ENCODE results near the gene PNPLA7.
"Not testable (repeated sequence)": the region's sequence is repeated elsewhere in the genome, so short reads cannot be mapped to it uniquely, and the experiment has no call there.

PNPLA7 gene

GRCh38 chr9:137550231-137550621 is at the start of gene PNPLA7:
Gene PNPLA7, minus strand, starts transcription at chr9:137550402. Its CDS starts 205 bp downstream, at chr9:137550197.
- DNase-seq = peak; percentile 94

DNA sequence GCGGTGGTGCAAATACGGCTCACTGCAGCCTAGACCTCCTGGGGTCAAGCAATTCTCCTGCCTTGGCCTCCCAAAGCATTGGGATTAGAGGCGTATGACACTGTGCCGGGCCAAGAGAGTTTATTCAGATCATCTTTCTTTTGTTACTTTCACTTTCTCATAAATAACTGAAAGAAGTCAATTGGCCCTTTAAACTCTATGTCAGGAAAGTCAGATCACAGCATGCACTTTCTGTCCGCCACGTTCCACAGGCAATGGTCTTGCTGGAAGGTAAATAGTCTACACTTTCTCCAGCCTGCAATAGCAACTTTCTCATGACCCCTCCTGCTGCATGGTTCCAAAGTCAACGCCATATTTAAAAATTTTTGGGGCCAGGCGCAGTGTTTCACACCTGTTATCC is 48.7 kb upstream of the PNPLA7 start:
- DNase-seq = no peak

- DNase-seq = not testable (repeated sequence)
Observed at GRCh38 chr9:137596577-137596976, 46.4 kb upstream of the PNPLA7 start.

DNA sequence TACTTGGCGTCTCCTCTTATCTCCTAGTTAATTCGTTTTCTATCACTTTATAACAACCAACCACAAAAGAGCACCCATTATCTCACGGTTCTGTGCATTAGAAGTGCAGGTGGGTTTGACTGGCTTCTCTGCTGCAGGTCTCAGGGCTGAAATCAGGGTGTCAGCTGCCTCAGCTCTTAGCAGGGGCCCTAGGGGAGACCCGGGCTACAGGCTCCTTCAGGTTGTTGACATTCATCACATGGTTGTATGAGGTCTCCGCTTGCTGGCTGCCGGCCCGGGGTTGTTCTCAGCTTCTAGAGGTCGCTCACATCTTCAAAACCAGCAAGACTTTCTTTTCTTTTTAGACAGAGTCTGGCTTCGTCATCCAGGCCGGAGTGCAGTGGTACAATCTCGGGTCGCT is 43.0 kb upstream of the PNPLA7 start:
- DNase-seq = no peak

DNA sequence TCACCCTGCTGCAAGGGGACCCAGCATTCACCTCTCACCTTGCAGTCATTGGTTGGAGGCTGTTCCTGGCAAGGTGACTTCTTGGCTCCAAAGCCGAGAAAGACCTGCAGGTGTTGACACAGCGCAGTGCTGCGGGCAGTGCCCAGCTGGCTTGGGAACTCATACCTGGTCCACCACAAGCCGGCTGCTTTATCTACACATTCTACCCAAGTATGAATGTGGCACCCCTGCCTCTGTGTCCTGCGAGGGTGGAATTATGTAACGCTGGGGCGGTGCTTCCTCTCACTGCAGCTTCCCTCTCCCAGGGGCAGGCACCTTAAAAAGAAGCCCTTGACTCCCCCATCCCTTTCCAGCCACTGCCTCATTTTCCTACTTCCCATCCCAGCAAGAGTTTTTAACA is 42.6 kb upstream of the PNPLA7 start:
- no peak for DNase-seq

DNA sequence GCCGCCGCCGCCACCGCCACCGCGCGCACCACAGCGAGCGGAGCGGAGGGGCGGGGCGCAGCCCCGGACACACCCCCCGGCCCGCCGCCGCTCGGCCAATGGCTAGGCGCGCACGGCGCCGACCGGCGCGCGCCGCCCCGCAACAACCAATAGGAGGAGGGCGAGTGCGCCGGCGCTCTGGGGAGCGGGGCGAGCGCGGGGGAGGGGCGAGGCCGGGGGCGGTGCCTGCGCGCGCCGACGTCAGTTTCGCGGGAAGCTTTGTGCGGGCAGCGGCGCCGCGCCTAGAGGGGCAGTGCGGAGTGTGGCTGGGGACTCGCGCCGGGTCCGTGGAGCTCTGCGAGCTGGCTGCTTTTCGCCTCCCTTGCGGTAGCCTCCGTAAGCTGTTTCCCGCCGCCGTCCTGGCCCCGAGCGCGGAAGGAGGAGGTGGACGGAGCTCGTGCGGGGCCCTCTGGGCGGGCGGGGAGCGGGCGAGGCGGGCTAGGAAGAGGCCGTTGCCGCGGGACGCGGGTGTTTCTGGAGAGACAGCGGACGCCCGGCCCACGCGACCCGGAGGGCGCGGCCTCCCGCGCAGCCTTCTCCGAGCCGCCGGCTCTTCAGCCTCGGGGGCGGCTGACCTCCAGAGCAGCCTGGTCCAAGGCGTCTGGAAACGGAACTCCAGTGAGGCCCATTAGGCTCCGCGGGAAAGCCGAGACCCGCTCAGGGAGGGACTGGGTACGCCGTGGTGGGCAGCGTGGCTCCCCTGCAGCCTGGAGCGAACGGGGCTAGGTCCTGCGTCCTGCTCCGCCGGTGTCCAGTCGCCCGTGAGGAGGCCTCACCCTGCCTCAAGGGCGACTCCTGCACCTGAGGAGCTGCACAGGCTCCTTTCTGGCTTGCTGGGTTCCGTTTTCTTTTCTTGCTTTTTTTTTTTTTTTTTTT is 40.5 kb upstream of the PNPLA7 start, which contains the start of gene ZMYND19:
ZMYND19 (minus strand) TSS at position 44 of the 915 bp plus-strand sequence. CDS start 249 bp downstream, outside the sequence.
- DNase-seq = peak; percentile 89

DNA sequence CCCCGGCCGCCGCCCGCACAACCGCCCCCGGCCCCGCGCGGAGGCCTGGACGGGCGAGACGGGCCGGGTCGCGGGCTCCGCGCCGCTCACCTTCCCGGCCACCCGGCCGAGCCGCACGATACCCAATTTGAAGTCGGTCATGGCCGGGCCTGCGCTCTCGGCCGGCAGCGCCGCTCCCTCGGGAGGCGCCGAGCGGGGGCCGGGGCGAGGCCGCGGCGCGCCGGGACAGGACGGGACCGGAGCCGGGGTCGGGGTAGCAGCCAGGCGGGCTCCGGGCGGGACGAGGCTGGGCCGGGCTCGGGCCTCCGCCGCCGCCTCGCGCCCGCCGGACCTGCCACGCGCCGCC is 39.9 kb upstream of the PNPLA7 start:
- no peak for DNase-seq

GRCh38 chr9:137589441-137590122 is 39.4 kb upstream of the PNPLA7 start:
- no peak for DNase-seq

- DNase-seq = no peak
Observed at GRCh38 chr9:137588891-137589290, 38.7 kb upstream of the PNPLA7 start.

DNA sequence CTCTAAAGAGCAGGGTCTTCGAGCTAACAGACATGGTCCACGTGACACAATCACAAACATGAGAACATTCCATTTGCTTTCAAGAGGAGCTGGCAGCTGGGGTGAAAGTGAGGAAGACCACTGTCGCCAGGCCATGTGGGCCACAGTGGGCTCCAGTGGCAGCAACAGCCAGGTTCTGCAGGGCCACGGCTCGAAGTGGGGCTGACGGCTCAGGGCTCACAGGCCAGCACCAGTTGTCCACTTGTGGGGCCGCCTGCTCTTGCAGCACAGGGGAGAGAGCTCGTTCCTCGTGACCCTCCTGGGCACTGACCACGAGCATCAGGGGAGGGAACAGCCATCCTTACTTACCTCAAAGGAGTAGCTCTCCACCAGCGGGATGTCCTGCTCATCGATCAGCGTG is 38.1 kb upstream of the PNPLA7 start:
- no peak for DNase-seq

DNA sequence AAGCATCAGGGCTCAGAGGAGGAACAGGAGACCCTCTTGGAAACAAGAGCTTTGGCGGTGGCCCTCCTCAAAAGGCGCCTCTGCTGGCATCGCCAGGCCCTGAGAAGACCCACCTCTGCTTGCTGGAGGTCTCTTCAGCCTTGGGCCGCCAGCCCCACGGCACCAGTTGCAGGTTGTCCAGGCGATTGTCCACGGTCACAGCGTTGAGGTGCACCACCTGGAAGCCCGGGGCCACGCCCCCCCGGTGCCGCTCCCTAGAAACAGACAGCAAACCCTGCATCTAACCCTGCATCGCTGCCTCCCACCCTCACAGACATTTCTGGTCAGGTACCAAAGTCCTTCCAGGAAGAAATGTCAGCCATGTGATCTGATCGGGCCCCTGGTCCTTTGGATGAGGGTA is 36.7 kb upstream of the PNPLA7 start:
- DNase-seq = no peak

DNA sequence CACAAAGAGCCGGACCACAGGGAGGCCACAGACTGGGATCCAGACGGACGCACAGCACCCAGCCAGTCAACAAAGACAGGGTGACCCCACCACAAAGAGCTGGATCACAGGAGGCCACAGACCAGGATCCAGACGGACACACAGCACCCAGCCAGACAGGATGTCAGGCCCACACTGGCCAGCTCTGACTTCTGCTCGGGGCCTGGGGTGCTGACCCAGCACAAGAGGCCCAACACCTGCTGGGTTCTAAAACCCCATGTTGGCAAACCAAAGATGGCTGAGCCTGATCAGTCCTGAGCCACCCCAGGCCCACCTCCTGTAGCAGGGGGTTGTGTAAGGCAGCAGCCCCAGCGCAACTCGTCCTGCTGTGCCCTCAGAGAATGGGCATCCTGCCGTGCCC is 33.8 kb upstream of the PNPLA7 start:
- no peak for DNase-seq

GRCh38 chr9:137583347-137583746 is 33.1 kb upstream of the PNPLA7 start:
- DNase-seq = no peak

DNA sequence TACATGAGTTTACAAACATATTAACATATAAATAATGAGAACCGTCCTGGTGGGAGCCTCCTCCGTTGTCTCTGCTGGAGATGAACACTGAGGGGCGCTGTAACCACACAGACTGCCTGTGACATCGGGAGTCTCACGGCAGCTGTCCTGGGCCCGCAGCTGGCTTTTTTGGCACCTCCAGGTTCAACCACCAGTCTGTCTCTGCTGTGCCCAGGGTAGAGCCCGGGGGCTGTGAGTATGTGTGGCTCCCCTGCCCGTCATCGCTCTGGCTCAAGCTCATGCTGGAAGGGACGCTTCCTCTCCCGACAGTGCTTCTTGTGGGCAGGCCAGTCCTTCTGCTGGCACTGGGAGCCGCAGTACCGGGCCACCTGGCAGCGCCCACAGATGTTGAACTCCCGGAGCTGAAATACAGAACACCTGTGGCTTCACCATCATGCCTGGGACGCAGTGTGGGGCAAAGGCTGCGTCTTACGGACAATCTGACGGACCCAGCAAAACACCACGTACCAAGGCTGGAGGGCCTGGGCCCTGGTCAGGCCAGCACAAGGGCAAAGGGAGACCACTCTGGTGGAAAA is 32.2 kb upstream of the PNPLA7 start:
- no peak for DNase-seq

GRCh38 chr9:137581361-137582285 is 31.4 kb upstream of the PNPLA7 start:
- DNase-seq = no peak

GRCh38 chr9:137580954-137581322 is 30.7 kb upstream of the PNPLA7 start:
- DNase-seq = no peak

GRCh38 chr9:137580209-137580953 is 30.2 kb upstream of the PNPLA7 start:
- no peak for DNase-seq

DNA sequence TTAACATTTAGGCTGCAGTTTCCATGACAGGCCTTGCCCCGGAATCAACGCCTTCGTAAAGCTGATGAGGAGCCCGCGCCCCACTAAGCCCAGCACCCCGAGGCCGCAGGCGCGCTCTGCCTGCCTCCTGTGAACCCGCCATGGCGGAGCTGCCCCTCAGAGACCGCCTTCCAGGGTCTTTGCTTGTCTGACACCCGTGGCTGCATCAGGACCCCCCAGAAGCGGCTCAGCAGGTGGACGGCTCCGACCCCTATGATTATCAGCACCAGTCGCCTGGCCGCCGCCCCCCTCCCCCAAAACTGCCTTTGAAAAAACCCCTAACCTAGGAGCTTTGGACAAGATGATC is 29.0 kb upstream of the PNPLA7 start:
- no peak for DNase-seq

- peak; percentile 93 for DNase-seq
Observed at GRCh38 chr9:137578518-137579258, 28.5 kb upstream of the PNPLA7 start, which contains the start of gene DPH7. Gene DPH7, minus strand, starts transcription at chr9:137578925. Its CDS starts 148 bp downstream, at chr9:137578777.

DNA sequence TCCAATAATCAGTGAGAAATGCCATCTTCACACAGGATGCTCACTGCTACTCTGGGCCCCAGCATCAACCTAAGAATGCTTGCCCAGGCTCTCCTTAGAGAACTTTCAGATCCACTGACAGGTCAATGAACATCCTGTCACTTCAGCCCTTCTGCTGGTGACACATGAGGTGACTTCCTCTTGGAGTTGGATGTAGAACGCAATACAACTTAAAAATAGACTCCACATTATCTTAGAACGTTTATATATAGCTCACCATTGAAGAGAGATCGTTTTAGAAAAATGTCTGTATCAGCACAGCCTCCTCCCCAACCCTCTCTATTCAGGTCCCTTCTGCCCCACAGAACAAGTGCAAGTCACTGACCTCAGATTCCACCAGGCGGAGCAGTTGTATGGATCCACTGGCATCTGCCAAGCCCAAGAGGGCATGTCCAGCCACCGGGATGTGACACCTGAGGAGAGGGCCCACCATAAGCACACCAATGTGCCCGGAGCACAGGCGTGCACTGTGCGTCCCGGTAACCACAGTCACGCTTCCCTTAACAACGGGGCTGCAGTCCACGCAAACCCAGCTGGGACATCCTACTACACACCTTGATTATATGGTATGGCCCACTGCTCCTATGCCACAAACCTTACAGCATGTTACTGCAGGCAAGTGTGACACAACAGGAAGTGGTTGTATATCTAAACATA is 25.7 kb upstream of the PNPLA7 start:
- DNase-seq = no peak

DNA sequence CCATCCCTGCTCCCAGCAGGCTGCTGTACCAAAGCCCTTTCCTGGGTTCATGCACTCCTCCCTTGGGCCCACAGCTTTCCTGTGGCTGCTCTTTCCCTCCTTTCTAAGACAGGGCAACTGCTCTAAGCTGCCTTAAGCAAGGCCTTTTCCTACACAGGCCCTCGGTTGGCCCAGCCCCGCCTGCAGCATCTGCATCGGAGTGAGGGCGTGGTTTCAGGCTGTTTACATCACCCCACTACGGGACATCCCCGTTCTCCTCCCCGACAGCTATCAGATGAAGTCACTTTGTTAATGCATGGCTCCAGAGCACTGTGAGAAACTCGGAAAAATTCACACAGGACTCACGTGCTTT is 25.1 kb upstream of the PNPLA7 start:
- DNase-seq = no peak
